ENCODE results near the gene SHOC2.

DNA sequence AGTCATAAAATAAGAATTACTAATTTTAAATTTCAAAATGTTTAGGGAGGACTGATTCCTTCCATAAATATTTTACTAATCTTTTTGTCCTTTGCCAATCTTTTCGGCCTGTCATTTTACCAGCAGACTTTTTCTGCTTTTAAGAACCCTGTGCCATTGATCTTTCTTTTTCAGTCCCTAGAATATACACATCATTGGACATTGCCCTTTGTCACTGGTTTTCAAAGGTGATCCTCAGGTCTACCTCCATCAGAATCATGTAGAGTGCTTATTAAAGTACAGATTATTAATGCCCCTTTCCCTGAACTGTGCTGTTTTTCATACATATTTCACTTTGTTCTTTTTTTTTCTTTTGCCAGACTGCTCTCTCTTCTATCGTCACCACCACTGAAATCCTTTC lies 43.8 kb downstream of the SHOC2 start:
- TF ChIP-seq CTCF (conservative IDR thresholded peaks at IDR 0.05 in 1 of 2, IDR thresholded peaks at IDR 0.05 in 1 of 2; ENCODE audit: low read depth in 1 of 2, low read length in 2 of 2) = no peak
- TF ChIP-seq EZH2 (IDR thresholded peaks at IDR 0.05; ENCODE audit: low read length, missing control alignments) = no peak
